ENCODE data around the gene EML2.
A peak's percentile ranks its signal among the peaks of the same experiment; 100 is the strongest.

The EML2 gene

GRCh38 chr19:45613926-45614725 lies 25.1 kb downstream of the EML2 start:
- Mint-ChIP-seq H3K4me3 (peak overlapping the region; percentile 53), H3K9me3 (ENCODE audit: low read depth) (no peaks in the 10 kb centered on the region), H3K36me3 (peaks cover 21% of the 10 kb centered on the region), H3K27ac (peak overlapping the region; percentile 90), H3K27me3 (no peaks in the 10 kb centered on the region), H3K4me1 (ENCODE audit: low read depth) (peaks cover 10% of the 10 kb centered on the region)

GRCh38 chr19:45608948-45609347 lies 30.2 kb downstream of the EML2 start:
- no peaks in the 10 kb centered on the region for H3K27me3 Mint-ChIP-seq
- H3K4me1 Mint-ChIP-seq (ENCODE audit: low read depth): peaks cover 8% of the 10 kb centered on the region
- peak overlapping the region; percentile 5 for H3K27ac Mint-ChIP-seq
- H3K36me3 Mint-ChIP-seq: peaks cover 15% of the 10 kb centered on the region
- no peak overlapping the region for H3K4me3 Mint-ChIP-seq
- H3K9me3 Mint-ChIP-seq (ENCODE audit: low read depth): no peaks in the 10 kb centered on the region

GRCh38 chr19:45607071-45608029 lies 31.8 kb downstream of the EML2 start:
- H3K27ac Mint-ChIP-seq: no peak overlapping the region
- no peak overlapping the region for H3K4me3 Mint-ChIP-seq
- H3K27me3 Mint-ChIP-seq: peaks cover 3% of the 10 kb centered on the region
- H3K9me3 Mint-ChIP-seq (ENCODE audit: low read depth): no peaks in the 10 kb centered on the region
- H3K36me3 Mint-ChIP-seq: peaks cover 12% of the 10 kb centered on the region
- peaks cover 6% of the 10 kb centered on the region for H3K4me1 Mint-ChIP-seq (ENCODE audit: low read depth)

GRCh38 chr19:45601524-45602374 lies 37.4 kb downstream of the EML2 start, which contains the start of gene GPR4:
GPR4 (minus strand) TSS chr19:45602212; CDS start chr19:45591866, 10,346 bp downstream.
- peak within 1 kb of the TSS; percentile 21 for H3K4me3 Mint-ChIP-seq
- H3K4me1 Mint-ChIP-seq (ENCODE audit: low read depth): peaks cover 34% of the 10 kb centered on the region
- peaks cover 35% of the 10 kb centered on the region for H3K27me3 Mint-ChIP-seq
- no peak within 1 kb of the TSS for H3K27ac Mint-ChIP-seq
- H3K36me3 Mint-ChIP-seq: no peaks in the 10 kb centered on the region
- H3K9me3 Mint-ChIP-seq (ENCODE audit: low read depth): no peaks in the 10 kb centered on the region

GRCh38 chr19:45601115-45601514 lies 38.1 kb downstream of the EML2 start:
- H3K27ac Mint-ChIP-seq: no peak overlapping the region
- H3K9me3 Mint-ChIP-seq (ENCODE audit: low read depth): no peaks in the 10 kb centered on the region
- peaks cover 39% of the 10 kb centered on the region for H3K27me3 Mint-ChIP-seq
- no peak overlapping the region for H3K4me3 Mint-ChIP-seq
- H3K36me3 Mint-ChIP-seq: no peaks in the 10 kb centered on the region
- H3K4me1 Mint-ChIP-seq (ENCODE audit: low read depth): peaks cover 34% of the 10 kb centered on the region

GRCh38 chr19:45600340-45600885 lies 38.8 kb downstream of the EML2 start:
- Mint-ChIP-seq H3K4me1 (ENCODE audit: low read depth) (peaks cover 34% of the 10 kb centered on the region), H3K27ac (no peak overlapping the region), H3K9me3 (ENCODE audit: low read depth) (no peaks in the 10 kb centered on the region), H3K27me3 (peaks cover 39% of the 10 kb centered on the region), H3K36me3 (no peaks in the 10 kb centered on the region), H3K4me3 (no peak overlapping the region)

GRCh38 chr19:45599286-45599685 lies 39.9 kb downstream of the EML2 start:
- Mint-ChIP-seq H3K9me3 (ENCODE audit: low read depth) (no peaks in the 10 kb centered on the region), H3K36me3 (no peaks in the 10 kb centered on the region), H3K4me3 (no peak overlapping the region), H3K27ac (no peak overlapping the region), H3K4me1 (ENCODE audit: low read depth) (peaks cover 34% of the 10 kb centered on the region), H3K27me3 (peaks cover 39% of the 10 kb centered on the region)

- Mint-ChIP-seq H3K4me1 (ENCODE audit: low read depth) (peaks cover 34% of the 10 kb centered on the region), H3K27me3 (peaks cover 38% of the 10 kb centered on the region), H3K36me3 (no peaks in the 10 kb centered on the region), H3K27ac (no peak overlapping the region), H3K4me3 (peak overlapping the region; percentile 69), H3K9me3 (ENCODE audit: low read depth) (no peaks in the 10 kb centered on the region)
Measured at GRCh38 chr19:45598267-45599001, 40.8 kb downstream of the EML2 start.

- Mint-ChIP-seq H3K36me3 (no peaks in the 10 kb centered on the region), H3K4me1 (ENCODE audit: low read depth) (peaks cover 34% of the 10 kb centered on the region), H3K9me3 (ENCODE audit: low read depth) (no peaks in the 10 kb centered on the region), H3K4me3 (peak overlapping the region; percentile 69), H3K27me3 (peaks cover 36% of the 10 kb centered on the region), H3K27ac (peak overlapping the region; percentile 41)
Measured at GRCh38 chr19:45597425-45598111, 41.6 kb downstream of the EML2 start.

GRCh38 chr19:45595814-45596213 lies 43.4 kb downstream of the EML2 start:
- Mint-ChIP-seq H3K4me3 (no peak overlapping the region), H3K4me1 (ENCODE audit: low read depth) (peaks cover 31% of the 10 kb centered on the region), H3K36me3 (no peaks in the 10 kb centered on the region), H3K9me3 (ENCODE audit: low read depth) (no peaks in the 10 kb centered on the region), H3K27me3 (peaks cover 33% of the 10 kb centered on the region), H3K27ac (no peak overlapping the region)

- Mint-ChIP-seq H3K4me3 (no peak overlapping the region), H3K4me1 (ENCODE audit: low read depth) (peaks cover 12% of the 10 kb centered on the region), H3K36me3 (no peaks in the 10 kb centered on the region), H3K9me3 (ENCODE audit: low read depth) (no peaks in the 10 kb centered on the region), H3K27ac (no peak overlapping the region), H3K27me3 (peaks cover 27% of the 10 kb centered on the region)
Measured at GRCh38 chr19:45593520-45593919, 45.7 kb downstream of the EML2 start.

- H3K4me1 Mint-ChIP-seq (ENCODE audit: low read depth): peaks cover 3% of the 10 kb centered on the region
- no peaks in the 10 kb centered on the region for H3K36me3 Mint-ChIP-seq
- no peaks in the 10 kb centered on the region for H3K9me3 Mint-ChIP-seq (ENCODE audit: low read depth)
- H3K27me3 Mint-ChIP-seq: peaks cover 20% of the 10 kb centered on the region
- no peak overlapping the region for H3K27ac Mint-ChIP-seq
- no peak overlapping the region for H3K4me3 Mint-ChIP-seq
Measured at GRCh38 chr19:45592366-45592765, 46.8 kb downstream of the EML2 start.

- no peaks in the 10 kb centered on the region for H3K9me3 Mint-ChIP-seq (ENCODE audit: low read depth)
- H3K4me1 Mint-ChIP-seq (ENCODE audit: low read depth): peaks cover 3% of the 10 kb centered on the region
- H3K27ac Mint-ChIP-seq: no peak overlapping the region
- no peak overlapping the region for H3K4me3 Mint-ChIP-seq
- H3K27me3 Mint-ChIP-seq: peaks cover 18% of the 10 kb centered on the region
- no peaks in the 10 kb centered on the region for H3K36me3 Mint-ChIP-seq
Measured at GRCh38 chr19:45591638-45592005, 47.6 kb downstream of the EML2 start.

All from activated naive CD8-positive, alpha-beta T cell (primary cell).